A673 (cell line): ENCODE results near the gene PYGO2. TPM values are rescaled to one million over a fixed set of nuclear protein-coding genes. Genes with fewer than 3 reads are reported as not detected.
A peak's percentile ranks its signal among the peaks of the same experiment; 100 is the strongest.

Source experiments
- BruUV-seq: library from RNA; stranded (reverse); fragments of 400-500 nt; replicated peaks from 2 replicates; lab custom pipeline; 2021; lab: Mats Ljungman, UMichigan
- CTCF ChIA-PET: fragments of 300-600 bp; sonication (Branson Sonifier 250); formaldehyde crosslinking; loops from one replicate; lab custom pipeline; 2022; ENCODE audit warnings: antibody characterized with exemption; lab: Charles Lee
- POLR2A ChIA-PET: fragments of 300-600 bp; sonication (Branson Sonifier 250); formaldehyde crosslinking; loops from one replicate; lab custom pipeline; 2022; ENCODE audit warnings: antibody characterized with exemption; ENCODE audit not compliant: low non-redundant PET; lab: Charles Lee
- DNase-seq: peaks from one replicate; pipeline ENCODE4 v3.0.0-alpha.2; 2015; ENCODE audit warnings: low spot score
- H3K27ac ChIP-seq: fragments of 200-600 bp; sonication (generic); 2 replicates; pipeline ENCODE4 v1.5.1; 2016; ENCODE audit warnings: mixed run types, low read depth, mild to moderate bottlenecking, mixed read lengths, antibody characterized with exemption, low read length; ENCODE audit not compliant: poor library complexity, severe bottlenecking
- H3K27me3 ChIP-seq: fragments of 200-600 bp; sonication (generic); replicated peaks from 2 replicates; pipeline ENCODE4 v1.6.1; 2017; ENCODE audit warnings: mixed run types, low read depth, mild to moderate bottlenecking, mixed read lengths, antibody characterized with exemption, low read length; ENCODE audit not compliant: insufficient read depth, poor library complexity
- H3K36me3 ChIP-seq: fragments of 200-600 bp; sonication (generic); 2 replicates; pipeline ENCODE4 v1.6.1; 2016; ENCODE audit warnings: mixed run types, mild to moderate bottlenecking, mixed read lengths, antibody characterized with exemption, low read length; ENCODE audit not compliant: insufficient read depth, poor library complexity, severe bottlenecking
- H3K4me1 ChIP-seq: fragments of 200-600 bp; sonication (generic); 2 replicates; pipeline ENCODE4 v1.6.1; 2017; ENCODE audit warnings: mixed run types, mild to moderate bottlenecking, mixed read lengths, antibody characterized with exemption, low read length; ENCODE audit not compliant: insufficient read depth, poor library complexity, severe bottlenecking
- H3K4me3 ChIP-seq: fragments of 200-600 bp; sonication (generic); 2 replicates; pipeline ENCODE4 v1.5.1; 2016; ENCODE audit warnings: low read depth, mixed run types, mild to moderate bottlenecking, mixed read lengths, low read length; ENCODE audit not compliant: poor library complexity, severe bottlenecking
- H3K9me3 ChIP-seq: fragments of 200-600 bp; sonication (generic); 2 replicates; pipeline ENCODE4 v1.6.1; 2016; ENCODE audit warnings: mixed run types, low read depth, mild to moderate bottlenecking, mixed read lengths, antibody characterized with exemption, low read length; ENCODE audit not compliant: poor library complexity, severe bottlenecking
- CTCF ChIP-seq: fragments of 300-800, 200-600 bp; sonication (generic); conservative IDR thresholded peaks from 2 replicates; pipeline ENCODE4 v1.5.1; 2017; ENCODE audit warnings: low read depth, mild to moderate bottlenecking, antibody characterized with exemption, low read length, moderate library complexity, mixed read lengths
- EZH2 ChIP-seq: fragments of 200-600 bp; sonication (generic); IDR thresholded peaks from 2 replicates; pipeline ENCODE4 v1.6.1; 2017; ENCODE audit warnings: borderline replicate concordance, low read depth, mild to moderate bottlenecking, mixed read lengths, antibody characterized with exemption, low read length; ENCODE audit not compliant: poor library complexity, severe bottlenecking
- intact Hi-C: fragments of 100-400 bp; cut with micrococcal nuclease; formaldehyde crosslinking; loops from one replicate; pipeline ENCODE4 v1.10.0; 2022; ENCODE audit not compliant: unreplicated experiment
- total RNA-seq: library from RNA; stranded (reverse); gene quantifications from 2 replicates; pipeline ENCODE4 v1.2.3, GENCODE V29; 2021

Gene PYGO2
- total RNA-seq, 1 experiment from 2014 or later = 48.5 TPM

- peak; percentile 88 for DNase-seq
- BruUV-seq = no TSS peak
- H3K36me3 ChIP-seq = no peaks in the 10 kb centered on the region
- TF ChIP-seq EZH2 (no peak), CTCF (no peak)
- H3K9me3 ChIP-seq = no peaks in the 10 kb centered on the region
- H3K4me3 ChIP-seq = no peak overlapping the region
- peak overlapping the region; percentile 53 for H3K27ac ChIP-seq
- intact Hi-C loops = no loop called here
- H3K27me3 ChIP-seq = no peaks in the 10 kb centered on the region
- ChIA-PET POLR2A (no interaction called here), CTCF (interaction anchor here (0.6 to 1.3 kb wide), 3 partner anchors 14 to 381 kb away, joined by 3 to 7 read pairs (median 4); no protein-coding TSS in a partner anchor)
- peaks cover 52% of the 10 kb centered on the region for H3K4me1 ChIP-seq
Measured at GRCh38 chr1:154940651-154941194, 20.9 kb downstream of the PYGO2 start.

- peak overlapping the region; percentile 2 for H3K4me3 ChIP-seq
- intact Hi-C loops = no loop called here
- no peaks in the 10 kb centered on the region for H3K27me3 ChIP-seq
- H3K27ac ChIP-seq = peak overlapping the region; percentile 53
- H3K36me3 ChIP-seq = no peaks in the 10 kb centered on the region
- DNase-seq = no peak
- TF ChIP-seq CTCF = no peak
- TF ChIP-seq EZH2 = no peak
- H3K4me1 ChIP-seq = peaks cover 57% of the 10 kb centered on the region
- CTCF ChIA-PET = interaction anchor here (1.3 kb wide), 1 partner anchor 381 kb away, joined by 4 read pairs; no protein-coding TSS in a partner anchor
- H3K9me3 ChIP-seq = no peaks in the 10 kb centered on the region
- no TSS peak for BruUV-seq
- POLR2A ChIA-PET = no interaction called here
Measured at GRCh38 chr1:154940213-154940560, 21.4 kb downstream of the PYGO2 start.

- CTCF ChIA-PET = interaction anchor here (0.8 kb wide), 1 partner anchor 64 kb away, joined by 3 read pairs; no protein-coding TSS in a partner anchor
- intact Hi-C loops = loop anchor here (5.0 kb wide), 1 partner anchor 67 kb away; the partner anchor contains the start of gene KCNN3
- POLR2A ChIA-PET = no interaction called here
- no peaks in the 10 kb centered on the region for H3K9me3 ChIP-seq
- H3K27me3 ChIP-seq = no peaks in the 10 kb centered on the region
- no TSS peak for BruUV-seq
- no peak overlapping the region for H3K4me3 ChIP-seq
- no peak overlapping the region for H3K27ac ChIP-seq
- peaks cover 57% of the 10 kb centered on the region for H3K4me1 ChIP-seq
- TF ChIP-seq CTCF = no peak
- TF ChIP-seq EZH2 = no peak
- no peaks in the 10 kb centered on the region for H3K36me3 ChIP-seq
- DNase-seq = no peak
Measured at GRCh38 chr1:154938604-154939399, 22.8 kb downstream of the PYGO2 start.
